ENCODE data around the gene SLC12A7. TPM values are rescaled to one million over a fixed set of nuclear protein-coding genes. Genes with fewer than 3 reads are reported as not detected.

Gene SLC12A7
- polyA plus RNA-seq, 1 donor, result 76.6 TPM

GRCh38 chr5:1032551-1033027, 79.3 kb downstream of the SLC12A7 start:
- WGBS (ENCODE audit: insufficient coverage, low lambda C conversion rate), result no CpG with 5 or more reads among the region's 14 CpGs
- no peaks in the 10 kb centered on the region for H3K27me3 ChIP-seq (ENCODE audit: control insufficient read depth, insufficient read depth, low read length)
- DNase-seq, result no peak
- H3K36me3 ChIP-seq (ENCODE audit: control insufficient read depth, insufficient read depth, low read length), result peaks cover 28% of the 10 kb centered on the region
- H3K4me1 ChIP-seq (ENCODE audit: control insufficient read depth, insufficient read depth, low read length), result no peaks in the 10 kb centered on the region
- no peak overlapping the region for H3K27ac ChIP-seq (ENCODE audit: low read length)
- no peak overlapping the region for H3K4me3 ChIP-seq (ENCODE audit: low read length)
- no peaks in the 10 kb centered on the region for H3K9me3 ChIP-seq (ENCODE audit: control insufficient read depth, low read depth, low read length)

GRCh38 chr5:1032011-1032410, 79.9 kb downstream of the SLC12A7 start:
- Histone ChIP-seq H3K27me3 (ENCODE audit: control insufficient read depth, insufficient read depth, low read length) (no peaks in the 10 kb centered on the region), H3K27ac (ENCODE audit: low read length) (no peak overlapping the region), H3K9me3 (ENCODE audit: control insufficient read depth, low read depth, low read length) (no peaks in the 10 kb centered on the region), H3K4me3 (ENCODE audit: low read length) (no peak overlapping the region), H3K4me1 (ENCODE audit: control insufficient read depth, insufficient read depth, low read length) (no peaks in the 10 kb centered on the region), H3K36me3 (ENCODE audit: control insufficient read depth, insufficient read depth, low read length) (peaks cover 24% of the 10 kb centered on the region)
- DNase-seq, result no peak
- WGBS (ENCODE audit: insufficient coverage, low lambda C conversion rate), result no CpG with 5 or more reads among the region's 16 CpGs

- Histone ChIP-seq H3K4me1 (ENCODE audit: control insufficient read depth, insufficient read depth, low read length) (no peaks in the 10 kb centered on the region), H3K36me3 (ENCODE audit: control insufficient read depth, insufficient read depth, low read length) (peaks cover 24% of the 10 kb centered on the region)
These were observed 80.4 kb downstream of the SLC12A7 start for GRCh38 chr5:1031306-1031959.

GRCh38 chr5:1030801-1031271, 81.0 kb downstream of the SLC12A7 start:
- H3K4me3 ChIP-seq (ENCODE audit: low read length), result no peak overlapping the region
- H3K9me3 ChIP-seq (ENCODE audit: control insufficient read depth, low read depth, low read length), result no peaks in the 10 kb centered on the region
- H3K27me3 ChIP-seq (ENCODE audit: control insufficient read depth, insufficient read depth, low read length), result no peaks in the 10 kb centered on the region
- no peak for DNase-seq
- no CpG with 5 or more reads among the region's 10 CpGs for WGBS (ENCODE audit: insufficient coverage, low lambda C conversion rate)
- no peaks in the 10 kb centered on the region for H3K4me1 ChIP-seq (ENCODE audit: control insufficient read depth, insufficient read depth, low read length)
- no peak overlapping the region for H3K27ac ChIP-seq (ENCODE audit: low read length)
- H3K36me3 ChIP-seq (ENCODE audit: control insufficient read depth, insufficient read depth, low read length), result peaks cover 24% of the 10 kb centered on the region

More at GRCh38 chr5:1031306-1031959, 80.4 kb downstream of the SLC12A7 start:
- no CpG with 5 or more reads among the region's 19 CpGs for whole genome bisulfite sequencing (ENCODE audit: insufficient coverage, low lambda C conversion rate)
- H3K9me3 ChIP-seq (ENCODE audit: control insufficient read depth, low read depth, low read length), result no peaks in the 10 kb centered on the region
- H3K27ac ChIP-seq (ENCODE audit: low read length), result no peak overlapping the region
- H3K4me3 ChIP-seq (ENCODE audit: low read length), result no peak overlapping the region
- DNase-seq, result no peak
- no peaks in the 10 kb centered on the region for H3K27me3 ChIP-seq (ENCODE audit: control insufficient read depth, insufficient read depth, low read length)

- H3K4me3 ChIP-seq (ENCODE audit: low read length), result no peak overlapping the region
- H3K36me3 ChIP-seq (ENCODE audit: control insufficient read depth, insufficient read depth, low read length), result peaks cover 21% of the 10 kb centered on the region
- no peaks in the 10 kb centered on the region for H3K4me1 ChIP-seq (ENCODE audit: control insufficient read depth, insufficient read depth, low read length)
- no CpG with 5 or more reads among the region's 10 CpGs for WGBS (ENCODE audit: insufficient coverage, low lambda C conversion rate)
- no peak overlapping the region for H3K27ac ChIP-seq (ENCODE audit: low read length)
- no peaks in the 10 kb centered on the region for H3K9me3 ChIP-seq (ENCODE audit: control insufficient read depth, low read depth, low read length)
- no peaks in the 10 kb centered on the region for H3K27me3 ChIP-seq (ENCODE audit: control insufficient read depth, insufficient read depth, low read length)
- DNase-seq, result no peak
These were observed 81.8 kb downstream of the SLC12A7 start for GRCh38 chr5:1029945-1030625.

GRCh38 chr5:1029282-1029944, 82.5 kb downstream of the SLC12A7 start:
- H3K27ac ChIP-seq (ENCODE audit: low read length), result no peak overlapping the region
- H3K4me1 ChIP-seq (ENCODE audit: control insufficient read depth, insufficient read depth, low read length), result no peaks in the 10 kb centered on the region
- no peak overlapping the region for H3K4me3 ChIP-seq (ENCODE audit: low read length)
- no CpG with 5 or more reads among the region's 24 CpGs for WGBS (ENCODE audit: insufficient coverage, low lambda C conversion rate)
- no peaks in the 10 kb centered on the region for H3K27me3 ChIP-seq (ENCODE audit: control insufficient read depth, insufficient read depth, low read length)
- H3K36me3 ChIP-seq (ENCODE audit: control insufficient read depth, insufficient read depth, low read length), result peaks cover 17% of the 10 kb centered on the region
- no peak for DNase-seq
- H3K9me3 ChIP-seq (ENCODE audit: control insufficient read depth, low read depth, low read length), result no peaks in the 10 kb centered on the region

- no peak overlapping the region for H3K4me3 ChIP-seq (ENCODE audit: low read length)
- H3K4me1 ChIP-seq (ENCODE audit: control insufficient read depth, insufficient read depth, low read length), result no peaks in the 10 kb centered on the region
- H3K9me3 ChIP-seq (ENCODE audit: control insufficient read depth, low read depth, low read length), result no peaks in the 10 kb centered on the region
- H3K36me3 ChIP-seq (ENCODE audit: control insufficient read depth, insufficient read depth, low read length), result peaks cover 10% of the 10 kb centered on the region
- no CpG with 5 or more reads among the region's 26 CpGs for WGBS (ENCODE audit: insufficient coverage, low lambda C conversion rate)
- H3K27me3 ChIP-seq (ENCODE audit: control insufficient read depth, insufficient read depth, low read length), result no peaks in the 10 kb centered on the region
- no peak overlapping the region for H3K27ac ChIP-seq (ENCODE audit: low read length)
- no peak for DNase-seq
These were observed 83.2 kb downstream of the SLC12A7 start for GRCh38 chr5:1028481-1029281.

- DNase-seq, result no peak
- H3K36me3 ChIP-seq (ENCODE audit: control insufficient read depth, insufficient read depth, low read length), result peaks cover 8% of the 10 kb centered on the region
- no peaks in the 10 kb centered on the region for H3K4me1 ChIP-seq (ENCODE audit: control insufficient read depth, insufficient read depth, low read length)
- H3K27ac ChIP-seq (ENCODE audit: low read length), result no peak overlapping the region
- no CpG with 5 or more reads among the region's 40 CpGs for WGBS (ENCODE audit: insufficient coverage, low lambda C conversion rate)
- no peaks in the 10 kb centered on the region for H3K9me3 ChIP-seq (ENCODE audit: control insufficient read depth, low read depth, low read length)
- no peaks in the 10 kb centered on the region for H3K27me3 ChIP-seq (ENCODE audit: control insufficient read depth, insufficient read depth, low read length)
- H3K4me3 ChIP-seq (ENCODE audit: low read length), result no peak overlapping the region
These were observed 84.0 kb downstream of the SLC12A7 start for GRCh38 chr5:1027631-1028441.

- peaks cover 1% of the 10 kb centered on the region for H3K4me1 ChIP-seq (ENCODE audit: control insufficient read depth, insufficient read depth, low read length)
- no peak overlapping the region for H3K27ac ChIP-seq (ENCODE audit: low read length)
- no peaks in the 10 kb centered on the region for H3K27me3 ChIP-seq (ENCODE audit: control insufficient read depth, insufficient read depth, low read length)
- H3K36me3 ChIP-seq (ENCODE audit: control insufficient read depth, insufficient read depth, low read length), result no peaks in the 10 kb centered on the region
- no peak overlapping the region for H3K4me3 ChIP-seq (ENCODE audit: low read length)
- no CpG with 5 or more reads among the region's 29 CpGs for WGBS (ENCODE audit: insufficient coverage, low lambda C conversion rate)
- no peaks in the 10 kb centered on the region for H3K9me3 ChIP-seq (ENCODE audit: control insufficient read depth, low read depth, low read length)
- no peak for DNase-seq
These were observed 84.9 kb downstream of the SLC12A7 start for GRCh38 chr5:1026700-1027621.
